ENCODE results near the gene CYP2C8. TPM values are rescaled to one million over a fixed set of nuclear protein-coding genes. Genes with fewer than 3 reads are reported as not detected.

The CYP2C8 gene
- total RNA-seq, 2 donors from 2014 or later, result not detected

- DNase-seq (ENCODE audit: low spot score), result no peak
- no peaks in the 10 kb centered on the region for H3K4me1 ChIP-seq
- H3K27ac ChIP-seq, result no peak overlapping the region
- no peak overlapping the region for H3K4me3 ChIP-seq
- no peaks in the 10 kb centered on the region for H3K27me3 ChIP-seq
- no peaks in the 10 kb centered on the region for H3K9me3 ChIP-seq
- H3K36me3 ChIP-seq, result no peaks in the 10 kb centered on the region
- TF ChIP-seq CTCF (IDR thresholded peaks at IDR 0.05), result no peak
These were observed 33.7 kb downstream of the CYP2C8 start for GRCh38 chr10:95035332-95036295.

- DNase-seq (ENCODE audit: low spot score), result no peak
- no peaks in the 10 kb centered on the region for H3K27me3 ChIP-seq
- H3K36me3 ChIP-seq, result no peaks in the 10 kb centered on the region
- H3K4me3 ChIP-seq, result no peak overlapping the region
- no peak for TF ChIP-seq CTCF (IDR thresholded peaks at IDR 0.05)
- H3K27ac ChIP-seq, result no peak overlapping the region
- H3K9me3 ChIP-seq, result no peaks in the 10 kb centered on the region
- H3K4me1 ChIP-seq, result no peaks in the 10 kb centered on the region
These were observed 34.9 kb downstream of the CYP2C8 start for GRCh38 chr10:95034401-95034800.

GRCh38 chr10:95031656-95032055 lies 37.6 kb downstream of the CYP2C8 start:
- H3K4me1 ChIP-seq, result no peaks in the 10 kb centered on the region
- no peaks in the 10 kb centered on the region for H3K9me3 ChIP-seq
- H3K27ac ChIP-seq, result no peak overlapping the region
- DNase-seq (ENCODE audit: low spot score), result no peak
- H3K36me3 ChIP-seq, result no peaks in the 10 kb centered on the region
- no peaks in the 10 kb centered on the region for H3K27me3 ChIP-seq
- no peak for TF ChIP-seq CTCF (IDR thresholded peaks at IDR 0.05)
- H3K4me3 ChIP-seq, result no peak overlapping the region

GRCh38 chr10:95026461-95026860 lies 42.8 kb downstream of the CYP2C8 start:
- no peaks in the 10 kb centered on the region for H3K27me3 ChIP-seq
- no peak overlapping the region for H3K27ac ChIP-seq
- DNase-seq (ENCODE audit: low spot score), result no peak
- no peaks in the 10 kb centered on the region for H3K4me1 ChIP-seq
- TF ChIP-seq CTCF (IDR thresholded peaks at IDR 0.05), result no peak
- H3K4me3 ChIP-seq, result no peak overlapping the region
- no peaks in the 10 kb centered on the region for H3K9me3 ChIP-seq
- no peaks in the 10 kb centered on the region for H3K36me3 ChIP-seq

- DNase-seq (ENCODE audit: low spot score), result no peak
These were observed 71.5 kb downstream of the CYP2C8 start for GRCh38 chr10:94997741-94998174.

More at GRCh38 chr10:94997741-94998174, 71.5 kb downstream of the CYP2C8 start:
- no peak overlapping the region for H3K27ac ChIP-seq
- no peaks in the 10 kb centered on the region for H3K36me3 ChIP-seq
- no peaks in the 10 kb centered on the region for H3K9me3 ChIP-seq
- TF ChIP-seq CTCF (IDR thresholded peaks at IDR 0.05), result no peak
- H3K4me1 ChIP-seq, result no peaks in the 10 kb centered on the region
- no peaks in the 10 kb centered on the region for H3K27me3 ChIP-seq
- no peak overlapping the region for H3K4me3 ChIP-seq
